T1000 (cell line): ENCODE measurements around the gene JAKMIP3.

Source experiments
- DNase-seq: peaks from one replicate; lab custom pipeline; 2025; ENCODE audit warnings: mixed read lengths; lab: John Stamatoyannopoulos, UW

JAKMIP3 gene

DNA sequence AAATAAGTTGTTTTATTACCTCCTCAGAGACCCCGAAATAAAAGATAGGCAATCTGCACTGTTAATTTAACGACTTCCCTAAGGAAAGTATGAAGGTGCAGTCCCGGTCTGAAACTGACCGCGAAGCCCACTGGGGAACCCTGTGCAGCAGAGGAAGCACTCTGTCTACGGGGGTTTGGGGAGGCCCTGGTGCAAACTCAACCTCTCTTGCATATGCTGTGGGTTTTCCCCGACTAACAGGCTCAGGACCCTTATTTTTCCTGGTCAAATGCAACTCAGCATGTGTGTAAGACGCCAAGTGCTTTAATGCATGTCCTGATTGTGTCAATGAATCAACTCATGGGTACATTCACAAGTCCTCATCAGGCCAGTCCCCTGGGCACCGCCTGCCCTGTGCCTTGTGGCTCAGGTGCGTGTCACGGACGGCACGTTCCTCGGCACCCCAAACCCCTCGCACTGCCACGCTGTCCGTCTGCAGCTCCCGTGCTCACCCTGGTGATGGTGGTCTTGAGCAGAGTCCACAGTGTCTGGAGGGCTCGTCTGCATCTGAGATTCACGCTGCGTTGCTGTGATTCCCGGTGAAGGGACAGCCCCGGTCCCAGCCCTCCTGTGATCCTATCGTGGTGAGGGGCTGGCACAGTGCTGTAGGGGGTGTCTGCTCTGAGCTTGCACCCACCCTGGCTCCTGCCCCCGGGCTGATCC, 33.8 kb downstream of the JAKMIP3 start:
- no peak for DNase-seq

- no peak for DNase-seq
These were observed 34.3 kb downstream of the JAKMIP3 start for GRCh38 chr10:132100091-132100481.

DNA sequence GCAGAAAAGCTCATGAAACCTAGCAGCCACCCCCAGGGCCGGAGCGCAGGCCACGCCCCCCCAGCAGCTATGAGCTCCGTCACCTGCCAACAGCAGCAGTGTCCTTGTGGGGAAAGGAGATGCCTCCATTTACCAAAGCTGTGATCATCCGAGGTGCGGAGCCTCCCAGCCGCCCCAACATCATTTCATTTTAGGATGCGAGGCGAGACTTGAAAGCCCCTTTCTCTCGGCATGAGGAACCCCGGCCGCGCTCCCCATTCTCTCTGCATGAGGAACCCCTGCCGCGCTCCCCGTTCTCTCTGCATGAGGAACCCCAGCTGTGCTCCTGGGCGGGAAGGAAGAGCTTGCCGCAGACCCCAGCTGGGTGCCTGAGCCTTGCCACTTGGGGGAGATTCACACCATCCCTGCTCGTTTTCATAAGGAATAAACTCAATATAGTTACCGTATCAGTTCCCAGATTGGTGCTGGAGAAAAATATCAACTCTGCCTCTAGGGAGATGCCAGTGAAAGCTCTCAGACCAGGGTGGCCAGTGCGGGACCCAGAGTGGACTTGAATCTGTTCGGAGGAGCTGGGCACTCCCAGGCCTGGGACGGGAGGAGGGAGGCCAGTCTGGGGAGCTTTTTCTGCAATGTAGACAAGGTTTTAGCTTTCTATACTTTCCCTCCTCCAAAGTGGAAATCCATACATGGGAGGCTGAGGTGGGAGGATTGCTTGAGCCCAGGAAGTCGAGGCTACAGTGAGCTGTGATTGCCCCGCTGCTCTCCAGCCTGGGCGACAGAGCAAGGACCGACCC, 35.0 kb downstream of the JAKMIP3 start:
- no peak for DNase-seq

- no peak for DNase-seq
These were observed 35.8 kb downstream of the JAKMIP3 start for GRCh38 chr10:132101529-132101928.

DNA sequence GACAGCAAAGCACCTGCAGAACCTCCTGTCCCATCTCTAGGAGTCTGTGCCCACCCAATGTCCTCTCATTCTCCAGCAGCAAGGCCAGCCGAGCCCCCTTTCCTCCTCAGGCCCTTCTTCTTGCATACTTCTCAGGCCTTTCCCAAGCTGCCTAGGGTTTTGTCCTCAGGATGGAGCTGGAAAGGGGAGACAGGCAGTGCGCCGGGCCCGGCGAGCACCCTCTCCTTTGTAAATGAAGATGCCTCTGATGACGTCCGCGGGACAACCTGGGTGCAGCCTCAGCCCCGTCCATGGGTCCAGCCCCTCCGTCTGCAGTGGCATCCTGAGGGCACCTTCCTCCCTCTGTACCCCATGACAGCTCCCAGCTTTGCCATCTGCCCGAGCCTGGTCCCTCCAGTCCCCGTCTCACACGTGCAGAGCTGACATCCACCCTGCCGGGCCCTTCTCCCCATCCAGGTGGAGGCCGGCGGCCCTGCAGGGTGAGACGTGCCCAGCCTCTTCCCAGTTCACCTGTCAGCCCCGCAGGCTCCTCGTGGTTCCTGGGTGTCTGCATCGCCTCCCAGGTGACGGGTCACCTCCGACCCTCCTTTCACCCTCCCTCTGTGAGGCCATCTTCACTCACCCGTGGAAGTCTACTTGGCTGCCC, 36.4 kb downstream of the JAKMIP3 start:
- no peak for DNase-seq

- DNase-seq: no peak
These were observed 37.0 kb downstream of the JAKMIP3 start for GRCh38 chr10:132102717-132103110.

GRCh38 chr10:132103116-132103910, 37.6 kb downstream of the JAKMIP3 start:
- DNase-seq: no peak

GRCh38 chr10:132104062-132104461, 38.3 kb downstream of the JAKMIP3 start:
- DNase-seq: no peak

GRCh38 chr10:132104471-132105301, 38.9 kb downstream of the JAKMIP3 start:
- DNase-seq: no peak

DNA sequence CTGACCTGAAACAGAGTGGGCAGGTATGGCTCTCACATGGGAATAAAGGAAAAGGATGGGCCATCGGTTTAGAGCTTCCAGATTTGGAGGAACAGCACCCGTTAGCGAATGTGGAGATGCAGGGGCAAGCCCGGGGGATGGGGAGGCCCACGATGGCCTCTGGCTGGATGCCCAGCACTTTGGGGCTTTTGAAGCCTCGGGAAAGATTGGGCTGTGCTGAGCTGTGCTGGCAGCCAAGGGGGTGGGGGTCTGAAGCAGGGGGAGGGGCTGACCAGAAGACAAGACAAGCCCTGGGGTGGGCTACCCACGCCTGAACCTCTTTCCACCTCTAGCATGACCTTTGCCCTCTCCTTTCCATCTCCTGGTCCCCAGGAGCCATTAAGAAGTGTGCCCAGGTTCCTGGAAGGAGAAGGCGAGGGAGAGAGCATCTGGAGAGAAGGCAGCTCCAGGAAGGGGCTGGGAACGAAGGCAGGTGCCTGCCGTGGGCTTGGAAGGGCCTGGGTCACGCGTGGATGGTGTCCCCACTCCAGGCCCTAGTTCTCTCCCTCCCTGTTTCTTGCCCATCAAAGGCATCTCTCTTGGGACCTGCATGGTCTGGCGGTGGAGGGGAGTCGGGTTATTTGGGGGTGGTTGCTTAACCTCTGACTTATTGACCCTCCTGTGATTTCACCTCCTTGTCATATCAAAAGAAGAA, 39.7 kb downstream of the JAKMIP3 start:
- DNase-seq: no peak

DNA sequence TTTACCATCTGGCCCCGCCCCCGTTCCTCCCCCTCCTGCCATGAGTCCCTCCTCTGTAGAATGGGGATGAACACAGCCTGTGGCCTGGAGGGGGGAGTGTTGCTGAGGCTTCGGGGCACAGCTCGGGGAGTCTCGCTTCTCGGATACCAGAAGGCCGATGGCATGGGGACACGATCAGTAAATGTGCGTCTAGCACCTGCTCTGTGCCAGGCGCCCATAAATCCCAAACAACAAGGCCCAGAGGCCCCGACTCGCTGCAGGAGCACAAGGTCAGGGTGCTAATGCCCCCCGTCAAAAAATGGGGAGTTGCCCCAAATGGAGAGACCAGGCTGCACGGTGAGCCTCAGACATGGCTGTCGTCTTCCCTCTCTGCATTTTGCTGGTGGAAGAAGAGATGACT, 40.7 kb downstream of the JAKMIP3 start:
- no peak for DNase-seq

DNA sequence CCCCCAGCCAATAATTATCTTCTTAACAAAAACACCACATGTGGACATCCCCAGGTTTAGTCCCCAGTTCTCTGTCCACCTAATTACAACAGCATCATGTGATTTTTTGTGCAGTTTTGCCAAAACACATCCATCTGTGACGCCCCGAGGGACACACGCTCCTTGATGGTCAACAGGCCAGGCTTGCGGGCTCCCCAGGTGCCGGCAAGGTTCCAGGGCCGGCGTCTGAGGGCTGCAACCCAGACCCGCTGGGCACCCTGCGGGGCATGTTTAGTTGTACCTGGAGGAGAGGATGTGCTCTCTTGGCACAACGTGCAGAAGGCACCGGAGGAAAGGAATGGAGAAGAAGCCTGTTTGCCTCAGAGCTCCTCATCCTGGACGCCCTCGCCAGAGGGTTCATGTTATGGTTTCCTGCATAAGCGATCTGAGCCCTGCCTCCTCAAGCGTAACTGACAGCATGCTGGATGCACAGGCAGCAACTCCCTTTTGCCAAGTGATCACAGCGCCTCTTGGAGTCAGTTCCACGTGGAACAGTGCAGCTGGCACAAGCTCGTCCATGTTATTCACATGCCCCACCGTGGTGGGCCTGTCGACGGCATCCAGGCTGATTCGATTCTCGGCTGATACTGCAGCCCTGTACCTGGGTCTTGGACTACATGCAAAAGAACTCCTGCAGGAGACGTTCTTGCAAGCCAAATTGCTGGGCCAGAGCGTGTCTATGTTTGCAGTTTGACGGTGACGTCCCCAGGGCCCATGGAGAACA, 41.6 kb downstream of the JAKMIP3 start:
- no peak for DNase-seq

DNA sequence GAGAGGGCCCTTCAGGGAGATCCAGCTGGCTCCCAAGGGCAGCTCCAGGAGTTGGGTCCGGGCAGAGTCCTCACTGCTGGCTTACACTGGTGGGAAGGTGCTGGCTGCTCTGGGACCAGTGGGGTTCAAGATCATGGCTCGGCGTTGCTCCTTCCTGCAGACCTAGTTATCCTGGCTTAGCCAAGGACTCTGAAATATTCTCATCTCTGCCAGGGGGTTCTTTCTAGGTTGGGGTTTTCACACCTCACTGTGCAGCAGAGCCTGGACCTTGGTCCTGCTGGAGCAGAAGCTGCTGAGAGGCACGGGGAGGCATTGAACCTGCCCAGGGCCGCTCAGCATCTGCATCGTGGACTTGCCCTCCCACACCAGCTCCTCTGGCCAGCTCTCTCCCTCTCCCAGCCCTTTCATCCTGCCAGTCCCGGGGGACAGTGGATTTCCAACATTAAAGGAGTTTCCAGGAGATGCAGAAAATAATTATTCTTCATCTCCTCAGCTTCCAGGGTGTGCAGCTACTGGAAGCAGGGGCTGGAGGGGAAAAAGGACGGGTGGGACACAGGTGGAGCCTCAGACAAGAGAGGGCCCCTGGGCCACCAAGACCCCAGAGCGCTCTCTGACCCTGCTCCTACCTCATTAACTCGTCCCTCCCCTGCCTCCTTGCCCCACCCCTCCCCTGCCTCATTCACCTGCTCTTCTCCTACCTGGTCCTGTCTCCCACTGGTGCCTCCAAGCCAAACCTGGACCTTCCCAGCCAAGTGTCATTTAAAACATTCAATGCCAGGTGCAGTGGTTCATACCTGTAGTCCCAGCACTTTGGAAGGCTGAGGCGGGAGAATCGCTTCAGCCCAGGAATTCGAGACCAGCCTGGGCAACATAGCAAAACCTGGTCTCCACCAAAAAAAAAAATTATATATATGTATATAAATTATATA, 42.5 kb downstream of the JAKMIP3 start:
- no peak for DNase-seq

DNA sequence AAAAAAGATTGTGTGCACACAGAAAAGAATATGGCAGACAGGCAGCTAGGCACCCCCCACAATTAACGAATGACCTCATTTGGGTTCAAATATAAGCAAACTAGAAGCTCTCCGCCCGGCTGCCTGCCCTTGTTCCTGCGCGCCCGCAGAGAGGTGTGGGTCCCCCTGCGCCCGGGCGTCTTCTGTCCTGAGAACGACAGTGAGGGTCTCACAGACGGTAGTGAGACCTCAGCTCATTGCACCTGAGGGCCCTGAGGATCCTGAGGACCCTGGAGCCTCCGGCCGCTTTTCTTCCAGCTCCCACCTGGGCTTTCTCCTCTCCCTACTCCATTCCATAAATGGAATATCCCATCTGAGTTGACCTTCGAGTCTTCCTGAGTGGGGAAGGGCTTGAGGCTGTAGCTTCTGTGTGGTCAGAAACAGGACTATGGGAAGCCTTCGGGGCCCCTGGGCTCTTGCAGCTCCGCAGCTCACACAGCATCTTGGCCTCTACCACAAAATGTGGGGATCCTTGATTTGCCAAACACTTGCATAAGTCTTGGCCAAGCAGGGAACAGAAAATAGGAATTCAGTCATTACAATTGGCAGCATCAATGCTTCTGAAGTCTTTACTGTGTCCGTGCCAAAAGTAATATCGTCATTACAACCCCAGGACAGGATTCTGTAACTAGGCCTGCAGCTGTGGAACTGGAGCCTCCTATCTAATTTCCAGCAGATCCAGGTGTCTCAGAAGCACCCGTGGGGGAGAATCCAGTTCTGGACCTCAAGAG, 43.8 kb downstream of the JAKMIP3 start:
- DNase-seq: no peak

DNA sequence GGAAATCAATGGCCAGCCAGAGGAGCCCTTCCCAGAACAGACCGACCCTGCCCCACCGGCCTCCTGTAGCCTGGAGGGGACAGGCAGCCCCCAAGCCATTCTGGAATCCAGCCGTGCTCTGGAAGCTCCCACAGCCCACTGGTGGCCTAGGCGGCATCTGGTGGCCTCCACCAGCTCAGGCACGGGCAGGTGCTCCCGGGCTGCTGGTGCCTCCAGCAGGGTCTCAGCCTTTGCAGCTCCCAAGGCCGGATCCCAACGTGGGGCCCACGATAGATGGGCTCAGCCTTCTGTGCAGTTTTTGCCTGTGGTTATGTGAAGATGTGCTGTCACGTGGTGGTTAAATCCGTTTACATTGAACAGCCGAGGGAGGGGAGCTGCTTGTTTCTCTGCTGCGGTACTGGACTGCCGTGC, 44.4 kb downstream of the JAKMIP3 start:
- no peak for DNase-seq

DNA sequence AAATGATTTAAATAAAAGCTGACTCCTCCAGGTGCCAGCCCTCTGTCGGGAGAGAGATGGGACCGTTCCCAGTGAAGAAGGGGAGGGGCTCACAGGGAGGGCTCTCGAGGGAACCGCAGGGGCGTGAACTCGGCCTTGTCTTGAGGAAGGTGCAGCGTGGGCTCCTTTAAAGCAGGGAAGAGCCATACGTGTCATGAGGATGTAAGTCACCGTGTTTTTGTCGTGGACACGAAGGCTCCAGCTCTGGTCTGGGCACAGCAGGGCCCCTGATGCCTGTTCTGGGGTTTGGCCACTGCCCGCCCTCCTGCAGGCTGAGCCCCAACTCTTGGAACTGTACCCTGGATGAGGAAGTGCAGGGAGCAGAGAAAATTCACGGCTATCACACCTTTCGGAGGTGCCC, 45.0 kb downstream of the JAKMIP3 start:
- DNase-seq: no peak

- DNase-seq: no peak
These were observed 45.5 kb downstream of the JAKMIP3 start for GRCh38 chr10:132111121-132111731.
